Measurements from ENCODE around the gene TRAPPC2B.

The TRAPPC2B gene

DNA sequence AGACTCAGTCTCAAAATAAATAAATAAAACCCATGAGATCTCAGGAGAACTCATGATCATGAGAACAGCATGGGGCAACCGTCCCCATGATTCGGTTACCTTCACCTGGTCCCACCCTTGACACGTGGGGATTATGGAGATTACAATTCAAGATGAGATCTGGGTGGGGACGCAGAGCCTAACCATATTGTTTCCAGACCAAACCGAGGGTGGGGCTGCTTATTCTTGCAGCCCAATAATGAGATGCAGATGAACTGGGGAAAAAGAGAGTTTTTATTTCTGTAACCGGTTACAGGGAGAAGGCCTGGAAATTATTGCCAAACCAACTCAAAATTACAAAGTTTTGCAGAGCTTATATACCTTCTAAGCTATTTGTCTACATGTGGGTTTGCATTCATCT lies 12.8 kb downstream of the TRAPPC2B start:
- TF ChIP-seq, protein P1, sequence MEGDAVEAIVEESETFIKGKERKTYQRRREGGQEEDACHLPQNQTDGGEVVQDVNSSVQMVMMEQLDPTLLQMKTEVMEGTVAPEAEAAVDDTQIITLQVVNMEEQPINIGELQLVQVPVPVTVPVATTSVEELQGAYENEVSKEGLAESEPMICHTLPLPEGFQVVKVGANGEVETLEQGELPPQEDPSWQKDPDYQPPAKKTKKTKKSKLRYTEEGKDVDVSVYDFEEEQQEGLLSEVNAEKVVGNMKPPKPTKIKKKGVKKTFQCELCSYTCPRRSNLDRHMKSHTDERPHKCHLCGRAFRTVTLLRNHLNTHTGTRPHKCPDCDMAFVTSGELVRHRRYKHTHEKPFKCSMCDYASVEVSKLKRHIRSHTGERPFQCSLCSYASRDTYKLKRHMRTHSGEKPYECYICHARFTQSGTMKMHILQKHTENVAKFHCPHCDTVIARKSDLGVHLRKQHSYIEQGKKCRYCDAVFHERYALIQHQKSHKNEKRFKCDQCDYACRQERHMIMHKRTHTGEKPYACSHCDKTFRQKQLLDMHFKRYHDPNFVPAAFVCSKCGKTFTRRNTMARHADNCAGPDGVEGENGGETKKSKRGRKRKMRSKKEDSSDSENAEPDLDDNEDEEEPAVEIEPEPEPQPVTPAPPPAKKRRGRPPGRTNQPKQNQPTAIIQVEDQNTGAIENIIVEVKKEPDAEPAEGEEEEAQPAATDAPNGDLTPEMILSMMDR (IDR thresholded peaks at IDR 0.05), result no peak

DNA sequence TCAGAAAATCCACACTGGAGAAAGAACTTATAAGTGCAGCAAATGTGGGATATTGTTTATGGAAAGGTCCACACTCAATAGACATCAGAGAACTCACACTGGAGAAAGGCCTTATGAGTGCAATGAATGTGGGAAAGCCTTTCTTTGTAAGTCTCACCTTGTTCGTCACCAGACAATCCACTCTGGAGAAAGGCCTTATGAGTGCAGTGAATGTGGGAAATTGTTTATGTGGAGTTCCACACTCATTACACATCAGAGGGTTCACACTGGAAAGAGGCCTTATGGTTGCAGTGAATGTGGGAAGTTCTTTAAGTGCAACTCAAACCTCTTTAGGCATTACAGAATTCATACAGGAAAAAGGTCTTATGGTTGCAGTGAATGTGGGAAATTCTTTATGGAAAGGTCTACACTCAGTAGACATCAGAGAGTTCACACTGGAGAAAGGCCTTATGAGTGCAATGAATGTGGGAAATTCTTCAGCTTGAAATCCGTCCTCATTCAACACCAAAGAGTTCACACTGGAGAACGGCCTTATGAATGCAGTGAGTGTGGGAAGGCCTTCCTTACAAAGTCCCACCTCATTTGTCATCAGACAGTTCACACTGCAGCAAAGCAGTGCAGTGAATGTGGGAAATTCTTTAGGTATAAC lies 14.3 kb downstream of the TRAPPC2B start:
- TF ChIP-seq, protein P1 (IDR thresholded peaks at IDR 0.05), result no peak

DNA sequence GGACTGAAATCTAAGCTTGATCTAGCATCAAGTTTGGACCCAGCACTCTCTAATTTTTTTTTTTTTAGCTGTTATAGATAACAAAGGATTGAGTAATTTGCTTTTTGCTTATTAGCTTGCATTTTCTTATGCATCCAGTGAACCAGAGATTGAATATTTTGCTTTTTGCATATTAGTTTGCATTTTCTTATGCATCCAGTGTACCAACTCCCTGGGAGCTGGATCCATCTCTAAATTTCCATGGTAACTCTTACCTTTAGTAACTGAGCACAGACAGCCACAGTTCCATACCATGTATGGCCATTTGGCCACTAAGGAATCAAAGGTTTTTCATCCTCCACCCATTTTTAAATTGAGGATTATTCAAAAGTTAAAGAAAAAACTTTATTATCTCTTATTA lies 17.6 kb downstream of the TRAPPC2B start:
- TF ChIP-seq, protein P1 (IDR thresholded peaks at IDR 0.05), result no peak

DNA sequence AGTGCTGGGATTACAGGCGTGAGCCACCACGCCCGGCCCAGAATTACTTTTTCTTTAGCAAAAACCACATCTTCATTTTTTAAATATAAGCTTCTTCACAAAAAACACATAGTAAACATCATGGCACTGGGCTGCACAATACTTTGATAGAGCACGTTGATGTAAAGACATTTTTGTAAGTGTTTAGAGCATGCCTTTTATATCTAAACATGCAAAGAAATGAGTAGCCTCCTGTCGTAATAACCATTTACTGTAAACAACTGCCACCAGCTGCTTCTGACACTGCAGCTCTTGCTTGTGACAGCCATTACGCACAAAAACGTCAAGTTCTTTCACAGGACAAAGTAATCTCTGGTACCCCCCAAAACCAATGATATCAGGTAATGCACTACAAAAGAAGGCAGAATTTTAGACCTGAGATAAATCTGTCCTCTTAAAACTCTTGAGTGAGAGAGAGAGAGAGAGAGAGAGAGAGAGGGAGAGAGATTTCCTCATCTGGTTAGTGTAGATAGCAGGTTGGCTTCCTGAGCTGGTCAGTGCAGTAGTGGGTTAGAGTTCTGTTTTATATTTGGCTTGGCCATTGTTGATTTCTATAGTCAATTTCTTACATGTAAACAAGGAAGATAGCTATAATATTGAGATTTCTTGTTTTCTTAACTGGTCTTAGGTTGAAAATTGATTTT lies 19.6 kb downstream of the TRAPPC2B start:
- TF ChIP-seq, protein P1 (IDR thresholded peaks at IDR 0.05), result no peak

DNA sequence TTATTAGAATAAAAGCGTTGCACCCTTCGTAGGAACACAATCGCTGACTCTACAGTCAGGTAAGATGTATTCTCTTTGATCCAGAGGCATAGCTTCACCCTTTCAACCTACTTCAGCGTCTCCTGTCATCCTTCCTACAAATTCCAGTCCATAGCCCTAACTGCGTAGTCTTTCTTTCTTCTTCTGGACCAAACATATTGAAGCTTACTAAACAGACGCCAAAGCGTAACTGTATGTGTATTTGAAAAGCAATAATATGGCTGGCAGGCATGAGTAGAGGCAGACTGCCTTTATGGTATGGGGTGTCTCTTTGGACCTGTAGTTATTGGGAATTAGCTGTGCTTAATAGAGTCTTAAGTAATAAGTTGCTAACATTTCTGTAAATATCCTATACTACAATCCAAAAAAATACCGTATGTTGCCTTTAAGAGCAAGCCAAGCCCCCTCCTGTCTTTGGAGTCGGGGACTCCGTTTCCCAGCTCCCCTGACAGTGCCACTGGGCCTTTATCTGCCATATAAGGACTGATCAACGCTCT lies 25.9 kb downstream of the TRAPPC2B start:
- TF ChIP-seq, protein P1 (IDR thresholded peaks at IDR 0.05), result no peak

DNA sequence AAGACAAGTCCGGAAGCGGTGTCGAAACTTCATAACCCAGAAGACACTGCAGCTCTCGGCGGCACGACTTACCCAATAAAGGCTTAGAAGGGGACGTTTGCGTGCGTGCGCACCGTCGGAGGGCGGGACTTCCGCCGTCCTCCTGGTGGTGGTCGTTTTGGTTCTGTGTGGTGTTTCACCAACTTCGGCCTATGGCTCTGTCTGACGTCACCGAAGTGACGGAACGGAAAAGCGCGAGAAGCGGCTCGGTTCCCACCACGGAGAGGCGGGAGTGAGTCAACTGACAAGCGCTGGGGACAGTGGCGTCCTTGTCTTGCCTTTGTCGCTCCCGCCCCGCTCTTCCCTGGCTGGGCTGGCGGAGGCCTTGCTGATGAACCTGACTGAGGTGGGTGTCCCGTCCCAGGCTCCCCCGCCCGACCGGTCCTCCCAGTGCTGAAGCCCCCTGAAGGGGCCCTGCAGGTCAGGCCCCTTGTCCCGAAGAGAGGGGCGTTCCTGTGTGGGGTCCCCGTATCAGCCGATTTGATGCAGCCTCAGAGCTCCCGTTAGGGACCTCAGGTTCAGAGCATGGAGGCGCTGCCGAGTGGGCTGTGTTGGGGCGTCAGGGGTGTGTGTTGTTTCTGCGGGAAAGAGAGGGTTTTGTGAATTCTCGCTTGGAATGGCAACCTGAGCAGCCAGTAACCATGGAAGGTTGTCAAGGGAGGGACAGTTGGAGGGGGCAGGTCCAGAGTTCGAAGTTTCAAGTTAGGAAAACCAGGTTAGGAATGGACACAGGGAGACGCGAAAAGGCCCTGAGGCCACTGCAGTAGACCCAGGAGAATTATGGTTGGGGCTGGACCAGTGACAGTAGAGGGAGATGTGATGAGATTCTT lies 26.6 kb downstream of the TRAPPC2B start, which contains the start of gene ZNF548:
Gene ZNF548 (plus strand): TSS at position 125 of the 869 bp plus-strand sequence. CDS start 246 bp downstream, at position 371.
- TF ChIP-seq, protein P1 (IDR thresholded peaks at IDR 0.05), result no peak

DNA sequence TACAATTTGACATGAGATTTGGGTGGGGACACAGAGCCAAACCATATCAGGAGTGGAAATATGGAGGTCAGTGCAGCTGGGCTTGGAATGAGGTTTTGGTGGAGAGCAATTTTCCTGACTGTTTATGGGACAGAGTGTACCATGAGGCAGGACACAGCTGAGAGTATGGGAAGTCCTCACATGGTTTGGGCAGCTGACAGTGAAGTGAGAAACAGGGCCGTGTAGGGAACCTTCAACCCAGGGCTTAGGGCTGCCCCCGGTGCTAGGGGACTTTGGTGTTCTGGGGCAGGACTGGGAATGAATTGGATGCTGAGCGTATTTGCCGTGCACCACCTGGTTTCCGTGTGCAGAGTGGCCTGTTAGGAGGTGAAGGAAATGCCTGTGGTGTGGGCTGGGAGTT lies 32.4 kb downstream of the TRAPPC2B start:
- TF ChIP-seq, protein P1 (IDR thresholded peaks at IDR 0.05), result no peak

Data from LNCAP (cell line).